Stimulated activated CD8-positive, alpha-beta memory T cell treated with anti-CD3 and anti-CD28 coated beads, Interleukin-15, amount 100 ng/mL, for 1 hour (primary cell): ENCODE results near the gene CNKSR2.

Source experiments
- DNase-seq: peaks from one replicate; pipeline ENCODE4 v3.0.0-alpha.2; 2020; ENCODE audit warnings: low read depth

CNKSR2 gene

DNA sequence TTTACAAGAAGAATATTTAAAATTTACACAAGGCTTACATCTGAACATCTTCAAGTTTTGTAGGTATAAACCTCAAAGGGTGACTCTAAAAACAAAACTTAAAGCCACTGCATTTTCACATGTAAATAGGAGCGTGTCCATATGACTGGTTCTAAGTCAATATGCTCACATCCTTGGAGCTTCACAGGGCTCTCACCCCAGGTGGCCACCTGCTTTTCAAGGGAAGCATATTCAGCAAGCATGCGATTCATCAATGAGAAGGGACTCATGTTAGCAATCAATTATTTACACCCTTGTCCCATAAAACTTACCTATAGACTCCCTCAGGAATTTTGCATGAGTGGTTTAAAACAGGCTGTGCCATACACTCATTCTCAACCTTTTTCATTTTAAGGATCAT, 301.7 kb downstream of the CNKSR2 start:
- no peak for DNase-seq

- no peak for DNase-seq
These were observed 303.9 kb downstream of the CNKSR2 start for GRCh38 chrX:21678048-21678612.

GRCh38 chrX:21683941-21684340, 309.7 kb downstream of the CNKSR2 start:
- no peak for DNase-seq

DNA sequence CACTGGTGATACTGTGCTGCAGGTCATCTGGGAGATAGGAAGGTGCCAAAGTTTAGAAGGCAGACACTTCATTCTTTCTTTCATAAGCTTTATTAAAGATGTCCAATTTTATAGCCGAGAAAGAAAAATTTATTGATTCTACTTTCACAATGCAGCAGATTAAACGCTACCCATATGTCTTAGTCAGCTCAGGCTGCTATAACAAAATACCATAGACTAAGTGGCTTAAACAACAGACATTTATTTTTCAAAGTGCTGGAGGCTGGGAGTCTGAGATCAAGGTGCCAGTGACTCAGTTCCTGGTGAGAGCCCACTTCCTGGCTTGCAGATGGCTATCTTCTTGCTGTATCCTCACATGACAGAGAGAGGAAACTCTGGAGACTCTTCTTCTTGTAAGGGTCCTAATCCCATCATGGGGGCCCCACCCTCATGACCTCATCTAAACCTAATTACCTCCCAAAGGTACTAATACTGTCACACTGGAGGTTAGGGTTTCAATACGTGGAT, 317.3 kb downstream of the CNKSR2 start:
- DNase-seq = no peak

- DNase-seq = no peak
These were observed 324.1 kb downstream of the CNKSR2 start for GRCh38 chrX:21698272-21698671.

DNA sequence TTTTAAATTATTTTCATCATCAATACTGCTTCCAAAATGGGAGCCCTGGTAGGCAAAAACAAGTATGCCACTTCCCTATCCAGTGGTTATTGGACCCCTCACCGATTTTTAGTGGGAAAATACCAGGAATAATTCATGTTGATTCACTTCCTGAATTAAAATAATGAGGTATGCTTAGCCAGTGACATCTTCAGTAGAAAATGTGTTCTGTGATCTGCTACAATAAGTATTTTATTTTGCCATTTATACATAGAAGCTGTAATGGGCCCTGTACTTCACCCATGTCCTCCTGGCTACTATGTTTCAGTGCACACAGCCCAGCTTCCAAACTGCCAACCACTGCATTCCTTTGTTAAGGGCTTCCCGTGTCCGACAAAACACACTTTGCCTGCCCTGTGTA, 324.9 kb downstream of the CNKSR2 start:
- DNase-seq = no peak

DNA sequence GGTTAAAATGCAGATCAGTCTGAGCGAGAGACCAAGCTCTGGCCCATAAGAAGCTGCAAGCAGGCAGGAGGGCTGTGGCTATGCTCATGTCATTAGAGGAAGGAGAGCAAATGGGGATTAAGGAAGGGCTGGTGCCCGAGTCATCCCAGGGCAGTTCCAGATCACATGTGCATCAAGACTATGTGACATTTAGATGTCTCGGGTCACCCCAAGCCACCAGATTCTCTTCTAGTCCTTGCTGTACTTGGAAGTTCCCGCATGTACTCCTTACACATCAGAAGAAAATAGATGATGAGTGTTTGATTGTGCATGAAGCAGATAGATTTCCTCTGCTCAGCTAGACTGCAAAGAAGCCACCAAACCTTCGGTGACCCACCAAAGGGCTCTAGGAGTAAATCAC, 326.1 kb downstream of the CNKSR2 start:
- no peak for DNase-seq

GRCh38 chrX:21700967-21701366, 326.7 kb downstream of the CNKSR2 start:
- no peak for DNase-seq

DNA sequence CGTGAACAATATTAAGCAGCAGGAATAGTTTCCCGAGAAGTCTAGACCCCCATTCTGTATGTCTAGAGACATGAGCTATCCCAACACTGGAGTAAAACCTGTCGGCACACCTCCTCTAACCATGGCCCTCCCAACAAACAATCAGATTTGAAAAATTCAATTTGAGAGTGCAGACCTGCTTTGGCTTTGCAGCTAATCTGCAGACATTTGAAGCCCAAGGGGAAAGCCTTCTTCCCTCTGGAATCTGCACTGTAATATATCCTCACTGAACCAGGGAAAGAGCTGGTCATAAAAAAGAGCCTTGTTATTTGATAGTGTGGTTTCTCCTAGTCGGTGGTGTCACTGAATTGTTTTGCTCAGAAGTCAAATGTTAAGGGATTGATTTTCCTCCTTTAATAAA, 328.5 kb downstream of the CNKSR2 start:
- DNase-seq = no peak
